Measurements from ENCODE around the gene ECEL1. TPM values are rescaled to one million over a fixed set of nuclear protein-coding genes. Genes with fewer than 3 reads are reported as not detected.

Gene ECEL1
- total RNA-seq, 1 experiment from 2014 or later, result 23.3 TPM

GRCh38 chr2:232434563-232435374 is 52.9 kb downstream of the ECEL1 start:
- H3K9me3 Mint-ChIP-seq, result no peaks in the 10 kb centered on the region
- POLR2A ChIA-PET, result interaction anchor here (1.1 to 2.4 kb wide), 2 partner anchors 13 to 68 kb away, joined by 4 to 6 read pairs; no protein-coding TSS in a partner anchor
- H3K4me1 Mint-ChIP-seq, result peaks cover 9% of the 10 kb centered on the region
- DNase-seq (ENCODE audit: low spot score), result no peak
- no peak overlapping the region for H3K27ac Mint-ChIP-seq
- CTCF ChIA-PET, result interaction anchor here (0.6 to 5.1 kb wide), 11 partner anchors 9 to 534 kb away, joined by 3 to 75 read pairs (median 3); partner anchors contain the start of gene PRSS56
- ATAC-seq, result no peak
- H3K27me3 Mint-ChIP-seq (ENCODE audit: low read depth), result peaks cover 3% of the 10 kb centered on the region; the same call in 1 of the 2 replicates
- H3K4me3 Mint-ChIP-seq, result no peak overlapping the region
- no peaks in the 10 kb centered on the region for H3K36me3 Mint-ChIP-seq
- TF ChIP-seq ZNF671 (CRISPR knock-in tag; IDR thresholded peaks at IDR 0.05) (no peak), MYBL2 (CRISPR knock-in tag; IDR thresholded peaks at IDR 0.05) (no peak), FOXP1 (CRISPR knock-in tag; IDR thresholded peaks at IDR 0.05; ENCODE audit: borderline replicate concordance) (no peak), RORB (CRISPR knock-in tag; IDR thresholded peaks at IDR 0.05) (no peak), ATF2 (CRISPR knock-in tag; IDR thresholded peaks at IDR 0.05; ENCODE audit: borderline replicate concordance, low read depth) (no peak), ZNF121 (CRISPR knock-in tag; IDR thresholded peaks at IDR 0.05) (no peak), ZNF532 (CRISPR knock-in tag; IDR thresholded peaks at IDR 0.05; ENCODE audit: borderline replicate concordance) (no peak), ZNF512 (CRISPR knock-in tag; IDR thresholded peaks at IDR 0.05; ENCODE audit: borderline replicate concordance) (no peak), STAT6 (CRISPR knock-in tag; conservative IDR thresholded peaks at IDR 0.05; ENCODE audit: low read depth) (no peak), JAZF1 (CRISPR knock-in tag; IDR thresholded peaks at IDR 0.05) (no peak)

- DNase-seq (ENCODE audit: low spot score), result no peak
- no peak overlapping the region for H3K4me3 Mint-ChIP-seq
- H3K9me3 Mint-ChIP-seq, result no peaks in the 10 kb centered on the region
- peaks cover 8% of the 10 kb centered on the region for H3K4me1 Mint-ChIP-seq
- no peak for ATAC-seq
- no peaks in the 10 kb centered on the region for H3K36me3 Mint-ChIP-seq
- peaks cover 3% of the 10 kb centered on the region; the same call in 1 of the 2 replicates for H3K27me3 Mint-ChIP-seq (ENCODE audit: low read depth)
- H3K27ac Mint-ChIP-seq, result no peak overlapping the region
- POLR2A ChIA-PET, result no interaction called here
- CTCF ChIA-PET, result interaction anchor here (1.0 to 5.1 kb wide), 6 partner anchors 59 to 533 kb away, joined by 3 to 75 read pairs (median 10); partner anchors contain the start of gene PRSS56
- TF ChIP-seq E2F5 (CRISPR knock-in tag; IDR thresholded peaks at IDR 0.05) (no peak), USF1 (CRISPR knock-in tag; IDR thresholded peaks at IDR 0.05) (no peak), CREM (CRISPR knock-in tag; IDR thresholded peaks at IDR 0.05) (no peak), EMX1 (CRISPR knock-in tag; IDR thresholded peaks at IDR 0.05) (no peak), ZBTB43 (CRISPR knock-in tag; IDR thresholded peaks at IDR 0.05) (no peak), IRF2 (CRISPR knock-in tag; IDR thresholded peaks at IDR 0.05; ENCODE audit: borderline replicate concordance, low read depth) (no peak), NFE2L1 (CRISPR knock-in tag; IDR thresholded peaks at IDR 0.05) (no peak), CREB1 (CRISPR knock-in tag; IDR thresholded peaks at IDR 0.05) (no peak), NR3C1 (CRISPR knock-in tag; conservative IDR thresholded peaks at IDR 0.05; ENCODE audit: low read depth) (no peak), GRHL2 (CRISPR knock-in tag; IDR thresholded peaks at IDR 0.05; ENCODE audit: insufficient replicate concordance, severe bottlenecking) (no peak), RORB (CRISPR knock-in tag; IDR thresholded peaks at IDR 0.05) (no peak)
These were observed 53.5 kb downstream of the ECEL1 start for GRCh38 chr2:232434091-232434490.
